GM21423 (cell line): Measurements from ENCODE around the gene SUMF1.

ENCODE experiments used
- ATAC-seq: cut with Tn5 transposase; IDR thresholded peaks from one replicate; pipeline ENCODE4 v1.9.1; 2021; ENCODE audit warnings: mild to moderate bottlenecking, moderate library complexity; ENCODE audit not compliant: unreplicated experiment

SUMF1 gene

GRCh38 chr3:4497843-4498324 is 30.8 kb upstream of the SUMF1 start:
- no peak for ATAC-seq

GRCh38 chr3:4497005-4497692 is 30.1 kb upstream of the SUMF1 start:
- no peak for ATAC-seq

GRCh38 chr3:4496087-4496452 is 29.0 kb upstream of the SUMF1 start:
- ATAC-seq, result no peak

GRCh38 chr3:4495294-4496086 is 28.4 kb upstream of the SUMF1 start:
- no peak for ATAC-seq

- peak; percentile 18 for ATAC-seq
These were observed 27.8 kb upstream of the SUMF1 start for GRCh38 chr3:4494895-4495264.

GRCh38 chr3:4493941-4494894 is 27.1 kb upstream of the SUMF1 start:
- no peak for ATAC-seq

GRCh38 chr3:4493014-4493940 is 26.2 kb upstream of the SUMF1 start, which contains the start of gene ITPR1:
Gene ITPR1, plus strand, starts transcription at chr3:4493348. Its CDS starts 23,144 bp downstream, at chr3:4516492.
- peak; percentile 94 for ATAC-seq

GRCh38 chr3:4492208-4493013 is 25.3 kb upstream of the SUMF1 start:
- no peak for ATAC-seq

GRCh38 chr3:4491855-4492207 is 24.8 kb upstream of the SUMF1 start:
- no peak for ATAC-seq

GRCh38 chr3:4478261-4478660 is 11.2 kb upstream of the SUMF1 start:
- ATAC-seq, result no peak

- no peak for ATAC-seq
These were observed 9.4 kb upstream of the SUMF1 start for GRCh38 chr3:4476496-4476895.

- ATAC-seq, result no peak
These were observed 8.7 kb upstream of the SUMF1 start for GRCh38 chr3:4475804-4476203.

GRCh38 chr3:4474683-4475490 is 7.8 kb upstream of the SUMF1 start:
- ATAC-seq, result peak; percentile 61

GRCh38 chr3:4472766-4473165 is 5.7 kb upstream of the SUMF1 start:
- ATAC-seq, result no peak

- ATAC-seq, result no peak
These were observed 5.2 kb upstream of the SUMF1 start for GRCh38 chr3:4472312-4472711.

- no peak for ATAC-seq
These were observed 4.8 kb upstream of the SUMF1 start for GRCh38 chr3:4471907-4472306.

GRCh38 chr3:4467522-4467867 is 426 bp upstream of the SUMF1 start:
- ATAC-seq, result no peak

- no peak for ATAC-seq
These were observed 2.5 kb downstream of the SUMF1 start for GRCh38 chr3:4464576-4464975.
